Panc1 (cell line): Measurements from ENCODE around the gene USP15. TPM values are rescaled to one million over a fixed set of nuclear protein-coding genes. Genes with fewer than 3 reads are reported as not detected.

ENCODE experiments used
- ATAC-seq: fragments of 200-7000 bp; cut with Tn5 transposase; 2 replicates; pipeline ENCODE4 v1.9.1; 2020; ENCODE audit warnings: mild to moderate bottlenecking, moderate library complexity
- BruUV-seq: library from RNA; stranded (reverse); fragments of 400-500 nt; replicated peaks from 2 replicates; lab custom pipeline; 2021; lab: Mats Ljungman, UMichigan
- CTCF ChIA-PET: fragments of 300-600 bp; sonication (Branson Sonifier 250); formaldehyde crosslinking; loops from one replicate; lab custom pipeline; 2022; ENCODE audit warnings: antibody characterized with exemption; lab: Charles Lee
- POLR2A ChIA-PET: fragments of 300-600 bp; sonication (Branson Sonifier 250); formaldehyde crosslinking; loops from one replicate; lab custom pipeline; 2022; ENCODE audit warnings: antibody characterized with exemption; lab: Charles Lee
- DNase-seq: peaks from one replicate; pipeline ENCODE4 v3.0.0-alpha.2; 2010; ENCODE audit warnings: low read depth, low spot score
- H3K27ac ChIP-seq: 2 replicates; pipeline ENCODE4 v1.5.1; 2011; ENCODE audit warnings: mild to moderate bottlenecking, low read length, inconsistent platforms
- H3K27me3 ChIP-seq: fragments of 200-500 bp; sonication (Bioruptor generic); 2 replicates; pipeline ENCODE4 v1.6.0; 2014; ENCODE audit warnings: low read length, inconsistent platforms; ENCODE audit not compliant: control insufficient read depth, insufficient read depth
- H3K36me3 ChIP-seq: fragments of 200-500 bp; sonication (Bioruptor generic); 2 replicates; pipeline ENCODE4 v1.5.1; 2014; ENCODE audit warnings: inconsistent platforms, mild to moderate bottlenecking, low read length, moderate library complexity; ENCODE audit not compliant: control insufficient read depth, insufficient read depth
- H3K4me1 ChIP-seq: 2 replicates; pipeline ENCODE4 v1.5.1; 2011; ENCODE audit warnings: inconsistent platforms, mild to moderate bottlenecking, low read length, moderate library complexity; ENCODE audit not compliant: control insufficient read depth, insufficient read depth
- H3K4me3 ChIP-seq, 2 experiments: 2 replicates each; pipeline ENCODE4 v1.5.1; 2011 to 2012; ENCODE audit warnings: low read depth in 2 of 2, low read length in 2 of 2, mild to moderate bottlenecking in 2 of 2, inconsistent platforms in 1 of 2, moderate library complexity in 1 of 2
- H3K9me3 ChIP-seq: fragments of 200-500 bp; sonication (Bioruptor generic); 2 replicates; pipeline ENCODE4 v1.5.1; 2014; ENCODE audit warnings: low read depth, mild to moderate bottlenecking, inconsistent platforms, low read length, moderate library complexity; ENCODE audit not compliant: control insufficient read depth, insufficient read depth
- POLR2AphosphoS5 ChIP-seq: IDR thresholded peaks from 2 replicates; pipeline ENCODE4 v1.6.1; 2012; ENCODE audit warnings: mild to moderate bottlenecking, low read depth, low read length, moderate library complexity
- SIN3A ChIP-seq: IDR thresholded peaks from 2 replicates; pipeline ENCODE4 v1.6.1; 2012; ENCODE audit warnings: low read depth, mild to moderate bottlenecking, low read length, moderate library complexity, borderline replicate concordance; ENCODE audit not compliant: insufficient read depth
- TCF7L2 ChIP-seq: IDR thresholded peaks from 2 replicates; pipeline ENCODE4 v1.6.1; 2011; ENCODE audit warnings: mild to moderate bottlenecking, low read depth, low read length, inconsistent platforms
- in situ Hi-C: cut with HindIII; loops from 2 replicates; pipeline ENCODE4 v1.10.0; 2016; ENCODE audit warnings: low sequenced_read_pairs, low pct_unique_long_range_greater_than_20kb
- intact Hi-C: fragments of 100-400 bp; cut with micrococcal nuclease; formaldehyde crosslinking; loops from one replicate; pipeline ENCODE4 v1.10.0; 2022; ENCODE audit not compliant: unreplicated experiment
- total RNA-seq: library from RNA; stranded (reverse); gene quantifications from one replicate; pipeline ENCODE4 v1.2.1, GENCODE V29; 2021; ENCODE audit not compliant: unreplicated experiment
- TF ChIP-seq, protein P1 (sequence below): fragments of 450-650 bp; IDR thresholded peaks from 2 replicates; pipeline ENCODE4 v1.5.1; 2017; ENCODE audit warnings: mild to moderate bottlenecking
- TF ChIP-seq, protein P2 (sequence below), 2 experiments: IDR thresholded peaks; 2 replicates each; pipeline ENCODE4 v1.6.1; 2011 to 2012; ENCODE audit warnings: low read depth in 2 of 2, control low read depth in 1 of 2, low read length in 1 of 2, mild to moderate bottlenecking in 1 of 2, moderate library complexity in 1 of 2; ENCODE audit not compliant: insufficient read depth in 1 of 2

The USP15 gene
- total RNA-seq, 1 experiment from 2014 or later = 35.4 TPM

- DNase-seq (no peak), ATAC-seq (no peak)
- intact Hi-C loops (no loop called here), in situ Hi-C loops (no loop called here)
- H3K4me1 ChIP-seq = peaks cover 3% of the 10 kb centered on the region; the same call in 1 of the 2 replicates
- no peaks in the 10 kb centered on the region for H3K27me3 ChIP-seq
- ChIA-PET CTCF (no interaction called here), POLR2A (no interaction called here)
- H3K27ac ChIP-seq = no peak overlapping the region
- BruUV-seq = no TSS peak
- H3K36me3 ChIP-seq = no peaks in the 10 kb centered on the region; the same call in 1 of the 2 replicates
- H3K9me3 ChIP-seq = no peaks in the 10 kb centered on the region
- TF ChIP-seq TCF7L2 (no peak), SIN3A (no peak), POLR2AphosphoS5 (no peak)
- TF ChIP-seq, protein P1, sequence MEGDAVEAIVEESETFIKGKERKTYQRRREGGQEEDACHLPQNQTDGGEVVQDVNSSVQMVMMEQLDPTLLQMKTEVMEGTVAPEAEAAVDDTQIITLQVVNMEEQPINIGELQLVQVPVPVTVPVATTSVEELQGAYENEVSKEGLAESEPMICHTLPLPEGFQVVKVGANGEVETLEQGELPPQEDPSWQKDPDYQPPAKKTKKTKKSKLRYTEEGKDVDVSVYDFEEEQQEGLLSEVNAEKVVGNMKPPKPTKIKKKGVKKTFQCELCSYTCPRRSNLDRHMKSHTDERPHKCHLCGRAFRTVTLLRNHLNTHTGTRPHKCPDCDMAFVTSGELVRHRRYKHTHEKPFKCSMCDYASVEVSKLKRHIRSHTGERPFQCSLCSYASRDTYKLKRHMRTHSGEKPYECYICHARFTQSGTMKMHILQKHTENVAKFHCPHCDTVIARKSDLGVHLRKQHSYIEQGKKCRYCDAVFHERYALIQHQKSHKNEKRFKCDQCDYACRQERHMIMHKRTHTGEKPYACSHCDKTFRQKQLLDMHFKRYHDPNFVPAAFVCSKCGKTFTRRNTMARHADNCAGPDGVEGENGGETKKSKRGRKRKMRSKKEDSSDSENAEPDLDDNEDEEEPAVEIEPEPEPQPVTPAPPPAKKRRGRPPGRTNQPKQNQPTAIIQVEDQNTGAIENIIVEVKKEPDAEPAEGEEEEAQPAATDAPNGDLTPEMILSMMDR = no peak
- TF ChIP-seq, protein P2, sequence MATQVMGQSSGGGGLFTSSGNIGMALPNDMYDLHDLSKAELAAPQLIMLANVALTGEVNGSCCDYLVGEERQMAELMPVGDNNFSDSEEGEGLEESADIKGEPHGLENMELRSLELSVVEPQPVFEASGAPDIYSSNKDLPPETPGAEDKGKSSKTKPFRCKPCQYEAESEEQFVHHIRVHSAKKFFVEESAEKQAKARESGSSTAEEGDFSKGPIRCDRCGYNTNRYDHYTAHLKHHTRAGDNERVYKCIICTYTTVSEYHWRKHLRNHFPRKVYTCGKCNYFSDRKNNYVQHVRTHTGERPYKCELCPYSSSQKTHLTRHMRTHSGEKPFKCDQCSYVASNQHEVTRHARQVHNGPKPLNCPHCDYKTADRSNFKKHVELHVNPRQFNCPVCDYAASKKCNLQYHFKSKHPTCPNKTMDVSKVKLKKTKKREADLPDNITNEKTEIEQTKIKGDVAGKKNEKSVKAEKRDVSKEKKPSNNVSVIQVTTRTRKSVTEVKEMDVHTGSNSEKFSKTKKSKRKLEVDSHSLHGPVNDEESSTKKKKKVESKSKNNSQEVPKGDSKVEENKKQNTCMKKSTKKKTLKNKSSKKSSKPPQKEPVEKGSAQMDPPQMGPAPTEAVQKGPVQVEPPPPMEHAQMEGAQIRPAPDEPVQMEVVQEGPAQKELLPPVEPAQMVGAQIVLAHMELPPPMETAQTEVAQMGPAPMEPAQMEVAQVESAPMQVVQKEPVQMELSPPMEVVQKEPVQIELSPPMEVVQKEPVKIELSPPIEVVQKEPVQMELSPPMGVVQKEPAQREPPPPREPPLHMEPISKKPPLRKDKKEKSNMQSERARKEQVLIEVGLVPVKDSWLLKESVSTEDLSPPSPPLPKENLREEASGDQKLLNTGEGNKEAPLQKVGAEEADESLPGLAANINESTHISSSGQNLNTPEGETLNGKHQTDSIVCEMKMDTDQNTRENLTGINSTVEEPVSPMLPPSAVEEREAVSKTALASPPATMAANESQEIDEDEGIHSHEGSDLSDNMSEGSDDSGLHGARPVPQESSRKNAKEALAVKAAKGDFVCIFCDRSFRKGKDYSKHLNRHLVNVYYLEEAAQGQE (IDR thresholded peaks at IDR 0.05; ENCODE audit: insufficient read depth in 1 of 2, low read depth in 2 of 2, low read length in 1 of 2) = no peak
- no peak overlapping the region for H3K4me3 ChIP-seq
Observed at GRCh38 chr12:62346817-62347216, 86.6 kb downstream of the USP15 start.

GRCh38 chr12:62347922-62348650 is 87.9 kb downstream of the USP15 start:
- ChIA-PET POLR2A (no interaction called here), CTCF (no interaction called here)
- Histone ChIP-seq H3K27me3 (no peaks in the 10 kb centered on the region), H3K4me3 (no peak overlapping the region), H3K9me3 (no peaks in the 10 kb centered on the region), H3K4me1 (peaks cover 3% of the 10 kb centered on the region; the same call in 1 of the 2 replicates), H3K27ac (no peak overlapping the region), H3K36me3 (no peaks in the 10 kb centered on the region; the same call in 1 of the 2 replicates)
- peak; percentile 75 for ATAC-seq
- TF ChIP-seq POLR2AphosphoS5 = no peak
- TF ChIP-seq, protein P1 = no peak
- no peak for TF ChIP-seq SIN3A
- no peak for TF ChIP-seq TCF7L2
- TF ChIP-seq, protein P2 (IDR thresholded peaks at IDR 0.05; ENCODE audit: insufficient read depth in 1 of 2, low read depth in 2 of 2, low read length in 1 of 2) = no peak
- BruUV-seq = no TSS peak
- in situ Hi-C loops = no loop called here
- DNase-seq = no peak
- intact Hi-C loops = no loop called here
